Peyer's patch (tissue), 4 donors: ENCODE measurements around the gene ARSK. TPM values are rescaled to one million over a fixed set of nuclear protein-coding genes. Genes with fewer than 3 reads are reported as not detected.

Experiments
- DNase-seq, 3 donors: peaks; one replicate each; pipeline ENCODE4 v3.0.0-alpha.2; 2017 to 2019
- H3K27ac ChIP-seq, 4 donors: fragments of 200-600 bp; sonication (generic); one replicate each; pipeline ENCODE4 v1.5.1; 2016 to 2019
- H3K27me3 ChIP-seq, 2 donors: fragments of 200-600 bp; sonication (generic); one replicate each; pipeline ENCODE4 v1.5.1; 2019
- H3K36me3 ChIP-seq, 3 donors: fragments of 200-600 bp; sonication (generic); one replicate each; pipeline ENCODE4 v1.5.1; 2016 to 2019
- H3K4me1 ChIP-seq, 4 donors: fragments of 200-600 bp; sonication (generic); one replicate each; pipeline ENCODE4 v1.5.1; 2016 to 2019
- H3K4me3 ChIP-seq, 4 donors: fragments of 200-600 bp; sonication (generic); 1 replicate in 3 of 4; 2 replicates in 1 of 4; pipeline ENCODE4 v1.5.1; 2016 to 2019; ENCODE audit warnings: mild to moderate bottlenecking in 1 of 4
- H3K9me3 ChIP-seq, 4 donors: fragments of 200-600 bp; sonication (generic); one replicate each; pipeline ENCODE4 v1.5.1; 2016 to 2019; ENCODE audit warnings: mild to moderate bottlenecking in 1 of 4
- CTCF ChIP-seq, 6 experiments: fragments of 450-650 bp in 4 of 6; fragments of 200-600 bp in 2 of 6; sonication (generic) in 1 of 6; IDR thresholded peaks; one replicate each; pipeline ENCODE4 v1.5.1; 2017 to 2019; ENCODE audit warnings: antibody characterized with exemption in 6 of 6, mild to moderate bottlenecking in 3 of 6, moderate library complexity in 1 of 6
- POLR2A ChIP-seq, 2 donors: fragments of 450-650 bp; IDR thresholded peaks; one replicate each; pipeline ENCODE4 v1.5.1; 2017; ENCODE audit warnings: antibody characterized with exemption in 2 of 2, mild to moderate bottlenecking in 2 of 2, moderate library complexity in 2 of 2
- total RNA-seq, 4 donors: library from RNA; depleted of rRNA; stranded (reverse); fragments of >200 nt; gene quantifications; one replicate each; pipeline ENCODE4 v1.1.0, GENCODE V29; 2016

Gene ARSK
- 1 to 10 TPM in 3 of 4 donors, under 1 TPM in 1; 0.76 to 6.6 (median 2.1) TPM for total RNA-seq

DNA sequence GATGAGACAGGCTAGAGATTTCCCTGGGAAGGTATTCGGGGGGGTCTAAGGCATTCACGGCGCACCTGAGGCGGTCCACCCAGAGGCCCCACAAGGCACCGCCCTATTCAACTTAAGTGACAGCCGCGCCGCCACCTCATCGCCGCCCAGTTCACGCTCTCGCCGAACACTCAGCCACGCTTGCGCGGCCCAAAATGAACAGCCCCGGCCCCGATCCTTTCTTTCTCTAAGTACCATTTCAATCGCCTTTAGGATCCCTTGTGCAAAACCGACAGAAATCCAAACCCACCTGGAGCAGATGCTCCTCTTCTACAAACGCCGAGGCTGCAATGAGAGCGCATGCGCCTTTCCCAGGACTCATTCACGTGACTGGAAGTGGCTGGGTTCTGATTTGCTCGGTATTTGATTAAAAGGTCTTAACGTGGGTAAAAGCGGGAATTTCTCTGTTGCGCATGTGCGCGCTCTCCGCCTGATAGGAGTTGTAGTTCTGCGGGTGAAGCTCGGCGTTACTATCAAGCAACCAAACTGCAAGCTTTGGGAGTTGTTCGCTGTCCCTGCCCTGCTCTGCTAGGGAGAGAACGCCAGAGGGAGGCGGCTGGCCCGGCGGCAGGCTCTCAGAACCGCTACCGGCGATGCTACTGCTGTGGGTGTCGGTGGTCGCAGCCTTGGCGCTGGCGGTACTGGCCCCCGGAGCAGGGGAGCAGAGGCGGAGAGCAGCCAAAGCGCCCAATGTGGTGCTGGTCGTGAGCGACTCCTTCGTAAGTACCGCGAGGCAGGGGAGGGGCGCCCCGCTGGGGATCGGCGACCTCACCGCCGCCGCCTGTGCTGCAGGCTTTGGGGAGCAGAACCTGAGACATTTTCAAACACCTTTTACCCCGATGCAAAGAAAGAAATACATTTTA lies at the start of gene ARSK, which contains the start of gene SKIC3:
Gene ARSK, plus strand, starts transcription at position 455 of the 902 bp plus-strand sequence. Its CDS starts 178 bp downstream, at position 633.
Gene SKIC3, minus strand, starts transcription at position 331 of the 902 bp plus-strand sequence. CDS start 7,827 bp downstream, outside the sequence.
- peak; percentile 64 to 87 for TF ChIP-seq POLR2A (IDR thresholded peaks at IDR 0.05)
- TF ChIP-seq CTCF (IDR thresholded peaks at IDR 0.05) = peak in 4 of 6 experiments; percentile 14 to 41 (median 37)
- Histone ChIP-seq H3K27me3 (no peaks in the 10 kb centered on the region), H3K4me1 (peaks cover 0 to 8% (median 6%) of the 10 kb centered on the region in 4 donors), H3K4me3 (peak within 1 kb of the TSS; percentile 67 to 90 (median 72)), H3K27ac (peak within 1 kb of the TSS; percentile 79 to 93 (median 88)), H3K9me3 (no peaks in the 10 kb centered on the region), H3K36me3 (no peaks in the 10 kb centered on the region)
- DNase-seq = peak; percentile 91 to 98 (median 92)

DNA sequence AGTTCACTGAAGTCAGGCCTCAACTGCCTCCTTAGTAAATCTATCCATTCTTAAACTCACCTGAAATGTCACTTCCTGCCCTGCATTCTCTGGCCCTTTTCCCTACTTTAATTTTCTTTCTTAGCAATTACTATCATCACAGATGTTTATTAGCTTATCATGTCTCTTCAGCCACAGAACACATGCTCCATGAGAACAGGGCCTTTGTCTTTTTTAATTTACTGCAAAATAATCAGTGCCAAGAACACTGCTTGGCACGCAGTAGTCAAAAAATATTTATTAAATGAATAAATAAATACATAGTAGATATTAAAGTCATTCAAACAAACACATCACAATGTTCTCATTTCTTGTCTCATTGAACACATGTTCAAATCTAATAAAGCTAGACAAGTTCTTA lies 46.4 kb upstream of the ARSK start:
- no peak for DNase-seq
- no peak overlapping the region for H3K27ac ChIP-seq
- no peak overlapping the region for H3K4me3 ChIP-seq
- H3K4me1 ChIP-seq = no peaks in the 10 kb centered on the region
- no peaks in the 10 kb centered on the region for H3K27me3 ChIP-seq
- TF ChIP-seq POLR2A (IDR thresholded peaks at IDR 0.05) (no peak), CTCF (IDR thresholded peaks at IDR 0.05) (no peak)
- peaks cover 0 to 79% (median 0%) of the 10 kb centered on the region in 3 donors for H3K36me3 ChIP-seq
- H3K9me3 ChIP-seq = no peaks in the 10 kb centered on the region

GRCh38 chr5:95511606-95512005 lies 43.3 kb upstream of the ARSK start:
- Histone ChIP-seq H3K36me3 (peaks cover 0 to 86% (median 0%) of the 10 kb centered on the region in 3 donors), H3K27ac (no peak overlapping the region), H3K4me1 (no peaks in the 10 kb centered on the region), H3K27me3 (no peaks in the 10 kb centered on the region), H3K4me3 (no peak overlapping the region), H3K9me3 (no peaks in the 10 kb centered on the region)
- no peak for DNase-seq
- TF ChIP-seq CTCF (IDR thresholded peaks at IDR 0.05) = no peak
- TF ChIP-seq POLR2A (IDR thresholded peaks at IDR 0.05) = no peak

GRCh38 chr5:95518417-95518816 lies 36.5 kb upstream of the ARSK start:
- no peaks in the 10 kb centered on the region for H3K4me1 ChIP-seq
- no peak for DNase-seq

GRCh38 chr5:95519151-95519550 lies 35.8 kb upstream of the ARSK start:
- Histone ChIP-seq H3K4me3 (no peak overlapping the region), H3K27ac (no peak overlapping the region), H3K27me3 (no peaks in the 10 kb centered on the region), H3K4me1 (no peaks in the 10 kb centered on the region), H3K36me3 (peaks cover 0 to 71% (median 0%) of the 10 kb centered on the region in 3 donors), H3K9me3 (no peaks in the 10 kb centered on the region)
- no peak for DNase-seq
- TF ChIP-seq POLR2A (IDR thresholded peaks at IDR 0.05) (no peak), CTCF (IDR thresholded peaks at IDR 0.05) (no peak)

More at GRCh38 chr5:95518417-95518816, 36.5 kb upstream of the ARSK start:
- Histone ChIP-seq H3K9me3 (no peaks in the 10 kb centered on the region), H3K27ac (no peak overlapping the region), H3K36me3 (peaks cover 0 to 70% (median 0%) of the 10 kb centered on the region in 3 donors), H3K27me3 (no peaks in the 10 kb centered on the region), H3K4me3 (no peak overlapping the region)
- no peak for TF ChIP-seq POLR2A (IDR thresholded peaks at IDR 0.05)

GRCh38 chr5:95519681-95520080 lies 35.2 kb upstream of the ARSK start:
- Histone ChIP-seq H3K36me3 (peaks cover 0 to 71% (median 0%) of the 10 kb centered on the region in 3 donors), H3K4me1 (no peaks in the 10 kb centered on the region), H3K27me3 (no peaks in the 10 kb centered on the region), H3K27ac (no peak overlapping the region), H3K4me3 (no peak overlapping the region), H3K9me3 (no peaks in the 10 kb centered on the region)
- TF ChIP-seq CTCF (IDR thresholded peaks at IDR 0.05) = no peak
- no peak for TF ChIP-seq POLR2A (IDR thresholded peaks at IDR 0.05)
- no peak for DNase-seq
